A549 (cell line): ENCODE data around the gene SNRPB2.

Source experiments
- CEBPB ChIP-seq, 2 experiments: fragments of >200 bp in 1 of 2; sonication (Bioruptor Twin) in 1 of 2; formaldehyde crosslinking in 1 of 2; IDR thresholded peaks; 2 replicates each; pipeline ENCODE4 v1.6.1; 2012 to 2016
- CTCF ChIP-seq: fragments of >200 bp; sonication (Bioruptor Twin); formaldehyde crosslinking; IDR thresholded peaks from 3 replicates; pipeline ENCODE4 v1.5.1; 2016
- KDM1A ChIP-seq: fragments of 200-600 bp; sonication (generic); IDR thresholded peaks from 2 replicates; pipeline ENCODE4 v1.6.1; 2016; ENCODE audit warnings: low read depth, mild to moderate bottlenecking
- POLR2A ChIP-seq: IDR thresholded peaks from 2 replicates; pipeline ENCODE4 v1.6.1; 2012; ENCODE audit warnings: mild to moderate bottlenecking, low read length
- RAD21 ChIP-seq, 2 experiments: fragments of >200 bp in 1 of 2; sonication (Bioruptor Twin) in 1 of 2; formaldehyde crosslinking in 1 of 2; IDR thresholded peaks in 1 of 2; conservative IDR thresholded peaks in 1 of 2; 2 replicates in 1 of 2; 3 replicates in 1 of 2; pipeline ENCODE4 v1.6.1; 2012 to 2018; ENCODE audit warnings: inconsistent platforms in 1 of 2
- RFX5 ChIP-seq: fragments of 450-650 bp; IDR thresholded peaks from 2 replicates; pipeline ENCODE4 v1.7.1; 2014; ENCODE audit warnings: antibody characterized with exemption, mild to moderate bottlenecking, moderate library complexity

- TF ChIP-seq CTCF (no peak), POLR2A (no peak), RAD21 (conservative IDR thresholded peaks at IDR 0.05 in 1 of 2, IDR thresholded peaks at IDR 0.05 in 1 of 2) (no peak), KDM1A (no peak), RFX5 (no peak), CEBPB (IDR thresholded peaks at IDR 0.05) (no peak)
Observed at GRCh38 chr20:16714751-16715150, 15.1 kb upstream of the SNRPB2 start.
